Esophagus muscularis mucosa (tissue), 3 donors: ENCODE results near the gene CDK14.

Experiments
- POLR2AphosphoS5 ChIP-seq, 2 donors: sonication (generic); formaldehyde crosslinking; IDR thresholded peaks; one replicate each; pipeline ENCODE4 v1.6.1; 2017; ENCODE audit warnings: antibody characterized with exemption in 2 of 2
- TF ChIP-seq, protein P1 (sequence below), 3 experiments: fragments of 200-600 bp in 2 of 3; fragments of 450-650 bp in 1 of 3; sonication (generic) in 2 of 3; IDR thresholded peaks; one replicate each; pipeline ENCODE4 v1.5.1; 2017 to 2019; ENCODE audit warnings: antibody characterized with exemption in 3 of 3, mild to moderate bottlenecking in 2 of 3, moderate library complexity in 1 of 3

DNA sequence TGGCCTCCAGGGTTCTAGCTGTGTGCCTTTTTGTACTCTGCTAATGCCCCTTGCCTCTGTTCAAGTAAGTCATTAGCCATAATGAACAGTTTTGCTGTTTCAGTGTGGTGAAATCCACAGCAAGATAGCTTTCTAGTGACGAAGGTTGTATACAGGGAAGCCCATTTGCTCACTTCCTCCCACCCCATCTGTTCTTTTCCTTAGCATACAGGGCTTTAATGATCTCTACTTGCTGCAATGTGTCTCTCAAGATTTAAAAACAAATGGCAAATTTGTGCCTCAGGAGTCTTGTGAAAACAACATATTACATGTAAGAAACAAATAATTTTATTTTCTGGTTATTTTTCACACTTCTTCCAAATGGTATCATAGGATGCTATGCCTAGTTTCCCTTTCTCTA is 243.2 kb downstream of the CDK14 start:
- TF ChIP-seq, protein P1, sequence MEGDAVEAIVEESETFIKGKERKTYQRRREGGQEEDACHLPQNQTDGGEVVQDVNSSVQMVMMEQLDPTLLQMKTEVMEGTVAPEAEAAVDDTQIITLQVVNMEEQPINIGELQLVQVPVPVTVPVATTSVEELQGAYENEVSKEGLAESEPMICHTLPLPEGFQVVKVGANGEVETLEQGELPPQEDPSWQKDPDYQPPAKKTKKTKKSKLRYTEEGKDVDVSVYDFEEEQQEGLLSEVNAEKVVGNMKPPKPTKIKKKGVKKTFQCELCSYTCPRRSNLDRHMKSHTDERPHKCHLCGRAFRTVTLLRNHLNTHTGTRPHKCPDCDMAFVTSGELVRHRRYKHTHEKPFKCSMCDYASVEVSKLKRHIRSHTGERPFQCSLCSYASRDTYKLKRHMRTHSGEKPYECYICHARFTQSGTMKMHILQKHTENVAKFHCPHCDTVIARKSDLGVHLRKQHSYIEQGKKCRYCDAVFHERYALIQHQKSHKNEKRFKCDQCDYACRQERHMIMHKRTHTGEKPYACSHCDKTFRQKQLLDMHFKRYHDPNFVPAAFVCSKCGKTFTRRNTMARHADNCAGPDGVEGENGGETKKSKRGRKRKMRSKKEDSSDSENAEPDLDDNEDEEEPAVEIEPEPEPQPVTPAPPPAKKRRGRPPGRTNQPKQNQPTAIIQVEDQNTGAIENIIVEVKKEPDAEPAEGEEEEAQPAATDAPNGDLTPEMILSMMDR (IDR thresholded peaks at IDR 0.05), result no peak
- no peak for TF ChIP-seq POLR2AphosphoS5 (IDR thresholded peaks at IDR 0.05)
